ENCODE measurements around the gene RNF40.

The RNF40 gene

GRCh38 chr16:30740364-30741251 lies 21.5 kb upstream of the RNF40 start:
- peak; percentile 61 for DNase-seq

DNA sequence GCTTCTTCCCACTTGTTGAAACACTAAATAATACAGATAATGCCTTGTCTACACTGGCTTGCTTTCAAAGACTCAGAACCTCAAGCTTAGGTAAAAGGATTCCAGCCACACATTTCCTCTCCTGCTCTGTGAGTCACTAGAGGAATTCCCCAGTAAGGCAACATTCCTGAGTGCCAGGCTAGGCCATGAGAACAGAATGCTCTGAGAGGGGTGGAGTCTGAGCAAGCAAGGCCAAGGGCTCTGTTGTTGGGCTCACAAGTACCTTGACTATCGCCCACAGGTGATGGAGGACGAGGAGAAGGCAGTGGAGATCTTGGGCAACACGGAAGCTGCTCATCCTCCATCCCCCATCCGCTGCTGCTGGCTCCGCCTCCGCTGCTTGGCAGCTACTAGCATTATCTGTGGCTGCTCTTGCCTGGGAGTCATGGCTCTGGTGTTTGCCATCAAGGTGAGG lies 20.6 kb upstream of the RNF40 start:
- peak; percentile 91 for DNase-seq

GRCh38 chr16:30743716-30744115 lies 18.4 kb upstream of the RNF40 start:
- no peak for DNase-seq

DNA sequence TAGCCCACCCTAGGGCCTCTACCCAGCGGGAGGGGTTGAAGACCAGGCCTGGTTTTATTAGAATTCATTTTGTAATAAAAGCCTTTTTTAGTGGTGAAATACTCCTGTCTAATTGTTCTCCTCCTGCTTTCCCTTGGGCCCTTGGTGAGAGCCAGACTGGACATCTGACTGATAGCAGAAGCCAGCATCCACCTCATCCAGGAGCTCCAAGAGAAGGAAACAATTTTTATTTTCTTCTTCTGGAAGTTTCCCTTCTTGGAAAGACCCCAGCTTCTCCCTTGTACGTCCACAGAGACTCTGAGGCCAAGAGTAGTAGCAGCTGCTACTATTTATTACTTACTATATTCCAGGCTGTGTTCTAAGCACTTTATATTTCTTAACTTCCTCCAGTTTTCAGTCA lies 17.9 kb upstream of the RNF40 start:
- no peak for DNase-seq

DNA sequence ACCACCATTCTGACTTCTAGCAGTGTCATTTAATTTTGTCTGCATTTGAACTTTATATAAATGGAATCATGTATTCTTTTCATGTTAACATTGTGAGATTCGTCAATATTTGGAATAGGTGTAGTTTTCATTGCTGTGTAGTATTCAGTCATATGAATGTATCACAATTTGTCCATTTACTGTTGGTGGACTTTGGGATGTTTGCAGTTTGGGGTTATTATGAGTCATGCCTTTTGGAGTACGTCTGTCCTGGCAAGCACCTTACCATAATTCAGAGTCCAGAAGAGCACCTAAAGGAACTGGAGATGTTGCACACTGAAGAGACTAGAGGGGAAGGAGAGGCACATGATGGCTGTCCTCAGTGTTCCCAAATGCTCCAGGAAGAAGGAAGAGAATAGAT lies 17.0 kb upstream of the RNF40 start:
- DNase-seq, result no peak

DNA sequence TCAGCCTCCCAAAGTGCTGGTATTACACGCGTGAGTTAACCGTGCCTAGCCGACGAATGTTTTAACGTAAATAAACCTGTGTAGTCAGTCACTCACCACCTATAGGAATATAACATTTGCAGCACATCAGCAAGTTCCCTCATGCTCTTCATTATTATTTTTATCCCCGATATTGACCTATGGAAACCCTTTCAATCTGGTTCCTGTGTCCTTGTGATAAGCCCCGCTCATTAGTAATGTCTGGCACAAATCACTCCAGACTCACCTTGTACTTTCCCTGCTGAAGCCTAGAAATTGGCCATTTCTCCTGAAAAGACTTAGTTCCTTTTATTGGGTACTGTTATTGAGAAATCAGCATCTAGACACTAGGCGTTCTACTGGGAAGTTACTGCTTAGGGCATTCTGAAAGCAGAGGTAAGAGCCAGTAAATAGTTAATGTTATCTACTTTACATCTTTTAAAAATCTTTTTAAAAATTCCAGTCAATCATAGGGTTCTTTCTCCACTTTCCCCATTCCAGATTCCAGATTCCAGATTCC lies 15.4 kb upstream of the RNF40 start:
- DNase-seq, result no peak

- no peak for DNase-seq
Observed at GRCh38 chr16:30747331-30747730, 14.8 kb upstream of the RNF40 start.

GRCh38 chr16:30747799-30748633 lies 14.1 kb upstream of the RNF40 start, which contains the start of gene PHKG2:
TSS of gene PHKG2 (plus strand) at chr16:30748425. CDS start at chr16:30748821, 396 bp downstream.
- DNase-seq, result peak; percentile 99

- DNase-seq, result peak; percentile 38
Observed at GRCh38 chr16:30748634-30749445, 13.3 kb upstream of the RNF40 start.

- DNase-seq, result no peak
Observed at GRCh38 chr16:30750201-30750600, 11.9 kb upstream of the RNF40 start.

- no peak for DNase-seq
Observed at GRCh38 chr16:30750876-30751465, 11.2 kb upstream of the RNF40 start.

- DNase-seq, result no peak
Observed at GRCh38 chr16:30753596-30753995, 8.5 kb upstream of the RNF40 start.

DNA sequence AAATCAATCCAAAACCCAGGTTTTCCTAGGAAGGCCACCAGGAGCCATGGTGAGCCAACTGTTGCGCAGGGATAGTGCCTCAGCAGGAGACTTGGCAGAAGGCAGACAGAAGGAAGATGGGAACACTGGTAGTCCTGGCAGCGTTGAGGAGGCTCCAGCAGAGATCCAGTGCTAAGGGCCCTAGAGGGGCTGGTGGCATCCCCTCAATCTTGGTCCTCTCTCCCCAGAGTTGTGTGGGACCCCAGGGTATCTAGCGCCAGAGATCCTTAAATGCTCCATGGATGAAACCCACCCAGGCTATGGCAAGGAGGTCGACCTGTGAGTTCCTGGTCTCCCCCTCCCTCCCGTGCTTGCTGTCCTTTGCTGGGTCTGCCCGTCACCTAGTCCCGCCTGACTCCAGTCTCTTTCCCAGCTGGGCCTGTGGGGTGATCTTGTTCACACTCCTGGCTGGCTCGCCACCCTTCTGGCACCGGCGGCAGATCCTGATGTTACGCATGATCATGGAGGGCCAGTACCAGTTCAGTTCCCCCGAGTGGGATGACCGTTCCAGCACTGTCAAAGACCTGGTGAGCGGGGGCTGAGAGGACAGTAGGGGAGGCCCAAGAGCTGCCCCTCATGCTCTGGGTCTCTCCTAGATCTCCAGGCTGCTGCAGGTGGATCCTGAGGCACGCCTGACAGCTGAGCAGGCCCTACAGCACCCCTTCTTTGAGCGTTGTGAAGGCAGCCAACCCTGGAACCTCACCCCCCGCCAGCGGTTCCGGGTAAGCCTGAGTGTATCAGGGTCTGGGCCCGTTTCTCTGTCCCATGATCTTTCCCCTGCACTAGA lies 6.0 kb upstream of the RNF40 start:
- DNase-seq, result no peak

GRCh38 chr16:30756781-30757100 lies 5.4 kb upstream of the RNF40 start:
- DNase-seq, result no peak

GRCh38 chr16:30757316-30757715 lies 4.8 kb upstream of the RNF40 start:
- no peak for DNase-seq

DNA sequence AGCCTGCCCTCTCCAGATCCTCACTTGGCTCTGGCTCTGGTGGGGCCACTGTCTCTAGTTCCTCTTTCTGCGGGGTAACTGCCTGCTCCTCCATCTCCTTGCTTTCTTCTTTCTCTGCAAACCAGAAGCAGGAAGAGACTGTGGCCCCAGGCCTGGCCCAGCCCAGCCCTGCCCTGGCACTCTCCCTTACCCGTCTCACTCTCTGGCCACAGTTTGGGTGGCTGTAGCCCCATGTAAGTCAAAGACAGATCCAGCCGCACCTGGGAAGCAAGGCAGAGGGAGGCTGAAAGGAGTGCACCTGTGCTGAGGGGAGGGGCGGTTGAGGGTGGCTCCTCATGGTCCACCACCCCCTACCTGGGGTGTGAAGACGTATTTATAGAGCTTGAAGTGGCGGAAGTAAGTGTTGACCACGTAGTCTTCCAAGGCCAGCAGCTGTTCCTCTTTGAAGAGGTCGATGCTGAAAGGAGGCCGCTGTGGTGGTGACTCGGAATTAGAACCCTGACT lies 3.1 kb upstream of the RNF40 start:
- no peak for DNase-seq

DNA sequence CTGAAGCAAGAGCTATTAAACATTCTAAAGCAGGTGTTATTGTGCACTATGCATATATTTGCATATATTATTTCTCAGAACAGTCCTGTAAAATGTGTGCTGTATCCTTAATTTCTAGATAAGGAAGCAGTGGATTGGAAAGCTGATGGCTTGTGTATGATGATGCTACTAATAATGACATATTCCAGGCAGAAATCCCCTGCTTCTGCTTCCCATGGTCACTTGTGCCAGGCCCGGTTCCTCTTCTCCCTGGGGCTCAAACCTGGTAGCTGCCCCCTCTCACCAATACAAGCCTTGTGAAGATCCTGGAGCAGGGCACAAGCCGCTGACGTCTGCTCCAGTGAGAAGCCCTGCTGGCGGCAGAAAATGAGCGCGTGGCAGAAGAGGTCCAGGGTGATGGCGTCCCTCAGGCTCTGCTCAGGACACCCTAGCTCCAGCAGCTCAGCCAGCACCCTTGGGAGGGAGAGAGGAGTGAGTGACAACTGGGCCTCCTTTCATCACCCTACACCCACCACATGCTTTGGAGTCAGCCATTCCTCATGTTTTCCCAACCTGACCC lies 2.0 kb upstream of the RNF40 start:
- DNase-seq, result no peak

DNA sequence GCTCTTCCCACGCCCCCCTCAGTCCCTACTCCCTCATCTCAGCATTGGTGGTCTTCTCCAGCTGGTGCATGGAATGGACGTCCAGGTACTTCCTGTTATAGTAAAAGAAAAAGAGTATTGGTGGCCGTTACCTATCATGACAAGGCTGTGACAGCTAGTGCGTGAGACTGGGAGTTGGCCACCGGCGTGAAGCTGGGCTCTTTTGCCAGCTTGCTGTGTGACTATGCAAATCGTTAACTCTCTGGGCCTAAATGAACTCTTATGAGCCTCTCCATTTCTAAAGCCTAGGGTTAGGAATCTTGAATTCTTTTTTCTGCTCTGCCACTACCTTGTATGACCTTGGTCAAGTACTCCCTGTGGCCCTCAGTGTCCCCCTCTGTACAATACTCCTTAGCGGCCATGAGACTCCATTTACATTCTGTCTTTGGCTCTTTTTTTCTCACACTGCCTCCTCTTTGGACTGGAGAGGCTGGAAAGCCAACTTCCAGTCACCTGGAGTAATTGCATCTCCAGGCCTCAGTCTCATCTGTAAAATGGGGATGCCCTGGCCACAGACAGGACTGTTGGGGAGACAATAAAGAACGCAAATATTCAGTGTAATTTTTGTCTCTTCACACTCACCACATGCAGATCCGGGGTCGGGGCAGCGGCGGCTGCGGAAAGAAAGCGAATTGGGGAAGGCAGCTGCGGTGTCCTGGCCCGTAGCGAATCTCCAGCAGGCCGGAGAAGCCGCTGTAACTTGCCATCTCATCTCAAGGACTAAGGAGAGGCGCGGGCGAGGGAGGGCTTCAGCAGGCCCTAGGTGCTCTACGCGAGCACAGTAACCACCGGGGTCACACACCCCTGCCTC lies 1.3 kb upstream of the RNF40 start:
- DNase-seq, result no peak

- DNase-seq, result no peak
Observed at GRCh38 chr16:30761427-30761927, 645 bp upstream of the RNF40 start.
